ENCODE measurements around the gene ALAS1. TPM values are rescaled to one million over a fixed set of nuclear protein-coding genes. Genes with fewer than 3 reads are reported as not detected.

Gene ALAS1
- total RNA-seq, 1 experiment from 2014 or later: 69.5 TPM

DNA sequence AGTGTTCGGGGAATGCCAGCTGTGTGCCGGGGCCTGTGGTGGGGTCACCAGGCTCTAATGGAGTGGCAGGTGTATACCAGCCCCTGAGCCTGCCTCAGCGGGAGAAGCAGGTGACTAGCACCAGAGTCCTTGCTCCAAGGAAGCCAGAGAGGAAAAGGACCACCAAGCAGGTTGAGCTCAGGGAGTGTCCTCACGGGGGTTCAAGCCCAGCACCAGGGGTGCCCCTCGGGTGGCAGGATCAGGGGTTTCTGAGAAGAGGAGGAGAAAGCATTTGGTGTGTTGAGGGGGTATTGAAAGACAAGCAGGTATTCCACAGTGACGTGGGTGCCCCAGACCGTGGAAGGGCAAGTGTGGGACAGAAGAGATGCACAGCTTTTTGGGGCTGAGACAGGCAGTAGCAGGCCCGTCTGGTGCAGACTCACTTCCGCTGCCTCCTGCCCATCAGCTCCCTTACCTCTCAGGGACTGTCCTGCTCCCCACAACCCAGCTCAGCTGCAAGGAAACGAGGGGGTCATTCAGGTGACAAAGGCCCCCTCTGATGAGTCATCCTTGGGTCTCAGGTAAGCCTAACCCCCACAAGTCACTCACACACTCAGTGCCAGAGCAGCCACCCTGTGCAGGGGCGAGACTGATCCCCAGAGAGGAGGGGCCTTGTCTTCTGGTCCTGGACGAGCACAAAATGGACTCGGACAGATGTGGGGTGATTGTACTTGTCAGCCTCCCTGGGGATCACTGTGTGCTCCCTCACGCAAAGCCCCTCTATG is 22.4 kb upstream of the ALAS1 start:
- Histone ChIP-seq H3K27me3 (ENCODE audit: low read length) (no peaks in the 10 kb centered on the region), H3K4me2 (ENCODE audit: low read length) (no peak overlapping the region), H3K27ac (ENCODE audit: low read length) (peak overlapping the region; percentile 25; the same call in 1 of the 2 replicates), H4K20me1 (ENCODE audit: low read length) (no peaks in the 10 kb centered on the region), H3K4me1 (ENCODE audit: insufficient read depth, low read length) (peaks cover 16% of the 10 kb centered on the region), H3F3A (ENCODE audit: low read length, unreplicated experiment) (no peaks in the 10 kb centered on the region), H3K79me2 (ENCODE audit: low read length) (no peaks in the 10 kb centered on the region), H3K9ac (ENCODE audit: low read length) (no peak overlapping the region), H3K4me3 (ENCODE audit: low read length) (no peak overlapping the region), H3K9me3 (ENCODE audit: low read length) (no peaks in the 10 kb centered on the region), H2AFZ (ENCODE audit: low read length) (no peak overlapping the region), H3K9me2 (replicated peaks; ENCODE audit: low read length) (no peaks in the 10 kb centered on the region), H3K36me3 (ENCODE audit: low read depth, low read length) (no peaks in the 10 kb centered on the region)
- CTCF ChIA-PET: no interaction called here
- DNase-seq (no peak), ATAC-seq (no peak)
- BruUV-seq (replicated peaks): no TSS peak
- POLR2A ChIA-PET (ENCODE audit: unreplicated experiment): no interaction called here
- TF ChIP-seq CTCF (conservative IDR thresholded peaks at IDR 0.05; ENCODE audit: low read depth, low read length) (no peak), EZH2 (IDR thresholded peaks at IDR 0.05; ENCODE audit: low read length, unreplicated experiment) (no peak), EZH2phosphoT487 (IDR thresholded peaks at IDR 0.05; ENCODE audit: borderline replicate concordance, low read length) (no peak)
- intact Hi-C loops (cut with micrococcal nuclease): no loop called here

GRCh38 chr3:52176180-52176752 is 21.7 kb upstream of the ALAS1 start:
- Histone ChIP-seq H3K4me2 (ENCODE audit: low read length) (no peak overlapping the region), H3F3A (ENCODE audit: low read length, unreplicated experiment) (no peaks in the 10 kb centered on the region), H3K36me3 (ENCODE audit: low read depth, low read length) (no peaks in the 10 kb centered on the region), H3K9me3 (ENCODE audit: low read length) (no peaks in the 10 kb centered on the region), H3K27me3 (ENCODE audit: low read length) (no peaks in the 10 kb centered on the region), H3K27ac (ENCODE audit: low read length) (no peak overlapping the region), H3K4me3 (ENCODE audit: low read length) (no peak overlapping the region), H2AFZ (ENCODE audit: low read length) (no peak overlapping the region), H4K20me1 (ENCODE audit: low read length) (no peaks in the 10 kb centered on the region), H3K9ac (ENCODE audit: low read length) (no peak overlapping the region), H3K79me2 (ENCODE audit: low read length) (no peaks in the 10 kb centered on the region), H3K4me1 (ENCODE audit: insufficient read depth, low read length) (peaks cover 14% of the 10 kb centered on the region), H3K9me2 (replicated peaks; ENCODE audit: low read length) (no peaks in the 10 kb centered on the region)
- ChIA-PET CTCF (no interaction called here), POLR2A (ENCODE audit: unreplicated experiment) (no interaction called here)
- TF ChIP-seq CTCF (conservative IDR thresholded peaks at IDR 0.05; ENCODE audit: low read depth, low read length): no peak
- no peak for TF ChIP-seq EZH2phosphoT487 (IDR thresholded peaks at IDR 0.05; ENCODE audit: borderline replicate concordance, low read length)
- no peak for TF ChIP-seq EZH2 (IDR thresholded peaks at IDR 0.05; ENCODE audit: low read length, unreplicated experiment)
- DNase-seq (no peak), ATAC-seq (no peak)
- intact Hi-C loops (cut with micrococcal nuclease): no loop called here
- no TSS peak for BruUV-seq (replicated peaks)

Measured in PC-3 (cell line).